HepG2 (cell line): ENCODE results near the gene RPL34. TPM values are rescaled to one million over a fixed set of nuclear protein-coding genes. Genes with fewer than 3 reads are reported as not detected.

Experiments
- ATAC-seq: fragments of 200-7000 bp; cut with Tn5 transposase; 3 replicates; pipeline ENCODE4 v1.9.1; 2020; ENCODE audit warnings: mild to moderate bottlenecking, moderate library complexity
- BruUV-seq: library from RNA; stranded (reverse); fragments of 400-500 nt; replicated peaks from 2 replicates; lab custom pipeline; 2021; lab: Mats Ljungman, UMichigan
- CTCF ChIA-PET: fragments of 300-600 bp; formaldehyde crosslinking; extraction: SDS; loops from one replicate; lab custom pipeline; 2021; ENCODE audit warnings: low total read pairs, inconsistent platforms, low intra/inter-chr PET ratio; lab: Yijun Ruan, JAX
- POLR2A ChIA-PET: fragments of 350-600 bp; sonication (Branson Sonifier 250); formaldehyde crosslinking; loops from one replicate; lab custom pipeline; 2020; ENCODE audit warnings: antibody characterized with exemption, inconsistent platforms; lab: Yijun Ruan, JAX
- DNase-seq: peaks from one replicate; pipeline ENCODE4 v3.0.0-alpha.2; 2015; ENCODE audit warnings: low spot score
- FAIRE-seq: peaks from 3 replicates; lab custom pipeline; 2011; peaks lifted over from hg19 to GRCh38; lab: Jason Lieb, UNC
- H2AFZ ChIP-seq: one replicate; pipeline ENCODE4 v1.6.1; 2011; ENCODE audit warnings: low read length, inconsistent platforms
- H3K27ac ChIP-seq: fragments of 300-600 bp; 3 replicates; pipeline ENCODE4 v1.8.0; 2011; ENCODE audit warnings: mixed run types, mild to moderate bottlenecking, mixed read lengths, low read length, inconsistent platforms; ENCODE audit not compliant: insufficient read depth; ENCODE audit errors: extremely low read length
- H3K27me3 ChIP-seq, 2 experiments: fragments of 200-600 bp in 1 of 2; 2 replicates in 1 of 2; 3 replicates in 1 of 2; pipeline versions ENCODE4 v1.6.0 to v1.8.0; 2011; ENCODE audit warnings: low read length in 2 of 2, mild to moderate bottlenecking in 2 of 2, moderate library complexity in 2 of 2, inconsistent platforms in 1 of 2; ENCODE audit not compliant: insufficient read depth in 2 of 2, control insufficient read depth in 1 of 2
- H3K36me3 ChIP-seq, 2 experiments: fragments of 200-600 bp in 1 of 2; replicated peaks in 1 of 2; 2 replicates in 1 of 2; 3 replicates in 1 of 2; pipeline versions ENCODE4 v1.5.1 to v1.8.0; 2011; ENCODE audit warnings: low read length in 2 of 2, inconsistent platforms in 1 of 2; ENCODE audit not compliant: insufficient read depth in 2 of 2, control insufficient read depth in 1 of 2
- H3K4me1 ChIP-seq: 2 replicates; pipeline ENCODE4 v1.5.1; 2012; ENCODE audit warnings: low read length, inconsistent platforms; ENCODE audit not compliant: insufficient read depth
- H3K4me2 ChIP-seq: 2 replicates; pipeline ENCODE4 v1.6.0; 2011; ENCODE audit warnings: low read depth, low read length, inconsistent platforms
- H3K4me3 ChIP-seq, 3 experiments: fragments of 200-600 bp in 1 of 3; sonication (generic), shearing (Covaris generic) in 1 of 3; replicated peaks in 1 of 3; 2 replicates each; pipeline ENCODE4 v1.5.1; 2011 to 2016; ENCODE audit warnings: low read length in 3 of 3, inconsistent platforms in 2 of 3, low read depth in 2 of 3, mild to moderate bottlenecking in 2 of 3, control low read depth in 1 of 3, mixed read lengths in 1 of 3; ENCODE audit not compliant: insufficient read depth in 1 of 3
- H3K79me2 ChIP-seq: one replicate; pipeline ENCODE4 v1.6.1; 2011; ENCODE audit warnings: low read length, inconsistent platforms; ENCODE audit not compliant: insufficient read depth
- H3K9ac ChIP-seq: 2 replicates; pipeline ENCODE4 v1.6.0; 2011; ENCODE audit warnings: mild to moderate bottlenecking, low read depth, low read length, inconsistent platforms; ENCODE audit not compliant: insufficient read depth
- H3K9me3 ChIP-seq: 2 replicates; pipeline ENCODE4 v1.5.1; 2012; ENCODE audit warnings: mild to moderate bottlenecking, low read length
- H4K20me1 ChIP-seq: 2 replicates; pipeline ENCODE4 v1.6.0; 2011; ENCODE audit warnings: inconsistent platforms, mild to moderate bottlenecking, low read length, moderate library complexity; ENCODE audit not compliant: insufficient read depth
- ATAD3A ChIP-seq: sonication (generic); formaldehyde crosslinking; IDR thresholded peaks from 2 replicates; pipeline ENCODE4 v1.4.0; 2020; ENCODE audit warnings: missing genetic modification reagents
- CCDC6 ChIP-seq: sonication (generic); formaldehyde crosslinking; IDR thresholded peaks from 2 replicates; pipeline ENCODE4 v1.8.1; 2022; ENCODE audit warnings: mild to moderate bottlenecking, missing genetic modification reagents, moderate library complexity
- LCORL ChIP-seq, 2 experiments: fragments of 450-650 bp in 1 of 2; sonication (generic) in 1 of 2; formaldehyde crosslinking in 1 of 2; IDR thresholded peaks; 2 replicates each; pipeline versions ENCODE4 v1.5.0 to v1.6.1; 2017 to 2020; ENCODE audit warnings: antibody characterized with exemption in 1 of 2, missing genetic modification reagents in 1 of 2
- MBD4 ChIP-seq: IDR thresholded peaks from 2 replicates; pipeline ENCODE4 v1.6.1; 2012; ENCODE audit warnings: low read length, inconsistent platforms, borderline replicate concordance
- MEIS1 ChIP-seq: sonication (generic); formaldehyde crosslinking; IDR thresholded peaks from 2 replicates; pipeline ENCODE4 v1.9.0; 2021; ENCODE audit warnings: mild to moderate bottlenecking, missing genetic modification reagents, moderate library complexity, borderline replicate concordance
- MLXIP ChIP-seq: sonication (generic); formaldehyde crosslinking; IDR thresholded peaks from 2 replicates; pipeline ENCODE4 v1.9.0; 2021; ENCODE audit warnings: missing genetic modification reagents, borderline replicate concordance
- NR3C1 ChIP-seq: sonication (generic); formaldehyde crosslinking; IDR thresholded peaks from 2 replicates; pipeline ENCODE4 v1.4.0; 2020; ENCODE audit warnings: missing genetic modification reagents
- PRDM15 ChIP-seq: sonication (generic); formaldehyde crosslinking; IDR thresholded peaks from 2 replicates; pipeline ENCODE4 v1.4.0; 2020; ENCODE audit warnings: missing genetic modification reagents
- ZNF260 ChIP-seq: sonication (generic); formaldehyde crosslinking; IDR thresholded peaks from 2 replicates; pipeline ENCODE4 v1.4.0; 2020; ENCODE audit warnings: missing genetic modification reagents, low read depth, mild to moderate bottlenecking, borderline replicate concordance
- ZNF264 ChIP-seq: sonication (generic); formaldehyde crosslinking; IDR thresholded peaks from 2 replicates; pipeline ENCODE4 v1.4.0; 2020; ENCODE audit warnings: missing genetic modification reagents
- ZNF441 ChIP-seq: sonication (generic); formaldehyde crosslinking; IDR thresholded peaks from 2 replicates; pipeline ENCODE4 v1.7.0; 2021; ENCODE audit warnings: missing genetic modification reagents, borderline replicate concordance
- ZNF878 ChIP-seq: sonication (generic); formaldehyde crosslinking; IDR thresholded peaks from 2 replicates; pipeline ENCODE4 v1.8.1; 2023; ENCODE audit warnings: mild to moderate bottlenecking, missing genetic modification reagents, moderate library complexity
- WGBS: methylation state at CpG from one replicate; pipeline ENCODE4 v1.1.6; 2017; ENCODE audit warnings: low lambda C conversion rate; 5-methylcytosine and 5-hydroxymethylcytosine counted together
- in situ Hi-C: cut with HindIII; loops from 2 replicates; pipeline ENCODE4 v1.10.0; 2017; ENCODE audit warnings: low pct_unique_long_range_greater_than_20kb; ENCODE audit not compliant: extremely low pct_ligation_motif_present
- intact Hi-C: fragments of 100-400 bp; cut with micrococcal nuclease; formaldehyde crosslinking; loops from one replicate; pipeline ENCODE4 v1.10.0; 2022; ENCODE audit not compliant: unreplicated experiment
- polyA plus RNA-seq, 8 experiments: library from polyadenylated mRNA; depleted of rRNA in 3 of 8; stranded (reverse) in 7 of 8; unstranded in 1 of 8; fragments of >200 nt; fragmentation: Illumina TruSeq in 4 of 8; extraction: Trizol in 4 of 8; gene quantifications; 2 replicates each; pipeline versions ENCODE4 v1.2.1 to v1.2.3, GENCODE V29; 2011 to 2016; ENCODE audit warnings: low read depth in 4 of 8, missing spikeins in 1 of 8, mixed read lengths in 1 of 8; ENCODE audit not compliant: insufficient read depth in 1 of 8
- total RNA-seq, 5 experiments: library from RNA; depleted of rRNA; stranded (reverse); fragments of >200 nt; fragmentation: Illumina TruSeq; extraction: Trizol; gene quantifications; 2 replicates each; pipeline ENCODE4 v1.2.3, GENCODE V29; 2016; ENCODE audit warnings: low read depth in 1 of 5
- TF ChIP-seq, protein P1 (sequence below): sonication (generic); formaldehyde crosslinking; IDR thresholded peaks from 2 replicates; pipeline ENCODE4 v1.8.0; 2022; ENCODE audit warnings: missing genetic modification reagents, low read depth, mild to moderate bottlenecking, borderline replicate concordance

Gene RPL34
- total and polyA plus RNA-seq, 2 of the 13 experiments (the other 11 are each of a cell fraction or from before 2014, with no cell fraction given), result 2,235 to 3,985 TPM

GRCh38 chr4:108620933-108621905 lies 843 bp downstream of the RPL34 start:
- ATAC-seq (no peak), FAIRE-seq (no peak), DNase-seq (no peak)
- Histone ChIP-seq H3K4me1 (peaks cover 44% of the 10 kb centered on the region), H3K9ac (peak overlapping the region; percentile 92), H3K4me2 (peak overlapping the region; percentile 84), H3K4me3 (peak overlapping the region; percentile 84 to 94 (median 85)), H3K36me3 (peaks cover 14 to 42% of the 10 kb centered on the region in 2 experiments), H2AFZ (no peak overlapping the region), H3K27ac (peak overlapping the region; percentile 86), H3K79me2 (peaks cover 43% of the 10 kb centered on the region), H4K20me1 (peaks cover 49% of the 10 kb centered on the region), H3K27me3 (peaks cover 0 to 5% of the 10 kb centered on the region in 2 experiments; a peak in 1 of 5 replicates), H3K9me3 (no peaks in the 10 kb centered on the region)
- under 1% methylated on average over 23 of the region's 23 CpGs for WGBS
- POLR2A ChIA-PET, result interaction anchor here (0.9 to 2.9 kb wide), 10 partner anchors 9 to 141 kb away, joined by 3 to 37 read pairs (median 5); partner anchors contain the start of genes ETNPPL and OSTC
- intact Hi-C loops, result loop anchor here (1.0 kb wide), 1 partner anchor 29 kb away; the partner anchor contains the start of gene OSTC
- in situ Hi-C loops, result no loop called here
- CTCF ChIA-PET, result no interaction called here
- TSS peak; percentile 70 for BruUV-seq
- TF ChIP-seq ZNF441 (CRISPR knock-in tag), result 0 out of 2 replicates have a peak, but pooled peaks have one; percentile 15
- no peak for TF ChIP-seq ATAD3A (CRISPR knock-in tag)
- peak; percentile 39; the same call in 1 of the 2 replicates for TF ChIP-seq ZNF878
- TF ChIP-seq MLXIP (CRISPR knock-in tag), result no peak
- peak; percentile 75; the same call in 1 of the 2 replicates for TF ChIP-seq MBD4
- no peak for TF ChIP-seq PRDM15 (CRISPR knock-in tag)
- TF ChIP-seq ZNF264, result no peak
- TF ChIP-seq MEIS1, result no peak
- TF ChIP-seq CCDC6 (CRISPR knock-in tag), result 0 out of 2 replicates have a peak, but pooled peaks have one; percentile 7
- no peak for TF ChIP-seq ZNF260 (CRISPR knock-in tag)
- TF ChIP-seq NR3C1 (CRISPR knock-in tag), result no peak
- TF ChIP-seq, protein P1, sequence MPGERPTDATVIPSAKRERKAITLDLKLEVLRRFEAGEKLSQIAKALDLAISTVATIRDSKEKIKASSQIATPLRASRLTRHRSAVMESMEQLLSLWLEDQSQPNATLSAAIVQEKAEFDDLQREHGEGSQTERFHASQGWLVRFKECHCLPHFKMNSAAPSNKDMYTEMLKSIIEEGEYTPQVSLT, result no peak
- TF ChIP-seq LCORL (IDR thresholded peaks at IDR 0.05), result no peak
- TF ChIP-seq LCORL (CRISPR knock-in tag; IDR thresholded peaks at IDR 0.05), result no peak
